RWPE2 (cell line): ENCODE data around the gene DHRS3.
"Not testable (repeated sequence)": the region's sequence is repeated elsewhere in the genome, so short reads cannot be mapped to it uniquely, and the experiment has no call there.

ENCODE experiments used
- ATAC-seq: fragments of 200-7000 bp; cut with Tn5 transposase; 3 replicates; pipeline ENCODE4 v1.9.1; 2021; ENCODE audit warnings: low read depth
- DNase-seq: peaks from one replicate; pipeline ENCODE4 v3.0.0-alpha.2; 2020; ENCODE audit warnings: low spot score
- H3K27ac ChIP-seq: fragments of 450-650 bp; 2 replicates; pipeline ENCODE4 v1.5.1; 2017; ENCODE audit warnings: mild to moderate bottlenecking; ENCODE audit not compliant: poor library complexity, severe bottlenecking
- H3K27me3 ChIP-seq: fragments of 250-450 bp; sonication (Bioruptor Pico); 2 replicates; pipeline ENCODE4 v1.5.1; 2021; ENCODE audit warnings: mild to moderate bottlenecking, moderate library complexity; ENCODE audit not compliant: insufficient read depth, poor library complexity, severe bottlenecking
- H3K36me3 ChIP-seq: fragments of 250-450 bp; sonication (Bioruptor Pico); 2 replicates; pipeline ENCODE4 v1.5.1; 2020; ENCODE audit warnings: low read depth, mild to moderate bottlenecking, moderate library complexity
- H3K4me1 ChIP-seq: fragments of 250-450 bp; sonication (Bioruptor Pico); 2 replicates; pipeline ENCODE4 v1.5.1; 2021; ENCODE audit warnings: mild to moderate bottlenecking, moderate library complexity; ENCODE audit not compliant: insufficient read depth, poor library complexity, severe bottlenecking
- H3K4me3 ChIP-seq: fragments of 250-450 bp; sonication (Bioruptor Pico); 2 replicates; pipeline ENCODE4 v1.5.1; 2021; ENCODE audit warnings: mild to moderate bottlenecking, moderate library complexity; ENCODE audit not compliant: severe bottlenecking
- H3K9me3 ChIP-seq: fragments of 250-450 bp; sonication (Bioruptor Pico); 2 replicates; pipeline ENCODE4 v1.5.1; 2021; ENCODE audit warnings: mild to moderate bottlenecking, moderate library complexity; ENCODE audit not compliant: severe bottlenecking
- CTCF ChIP-seq: fragments of 450-650 bp; IDR thresholded peaks from one replicate; pipeline ENCODE4 v1.5.1; 2017; ENCODE audit warnings: mild to moderate bottlenecking, moderate library complexity; ENCODE audit not compliant: poor library complexity, severe bottlenecking

DHRS3 gene

DNA sequence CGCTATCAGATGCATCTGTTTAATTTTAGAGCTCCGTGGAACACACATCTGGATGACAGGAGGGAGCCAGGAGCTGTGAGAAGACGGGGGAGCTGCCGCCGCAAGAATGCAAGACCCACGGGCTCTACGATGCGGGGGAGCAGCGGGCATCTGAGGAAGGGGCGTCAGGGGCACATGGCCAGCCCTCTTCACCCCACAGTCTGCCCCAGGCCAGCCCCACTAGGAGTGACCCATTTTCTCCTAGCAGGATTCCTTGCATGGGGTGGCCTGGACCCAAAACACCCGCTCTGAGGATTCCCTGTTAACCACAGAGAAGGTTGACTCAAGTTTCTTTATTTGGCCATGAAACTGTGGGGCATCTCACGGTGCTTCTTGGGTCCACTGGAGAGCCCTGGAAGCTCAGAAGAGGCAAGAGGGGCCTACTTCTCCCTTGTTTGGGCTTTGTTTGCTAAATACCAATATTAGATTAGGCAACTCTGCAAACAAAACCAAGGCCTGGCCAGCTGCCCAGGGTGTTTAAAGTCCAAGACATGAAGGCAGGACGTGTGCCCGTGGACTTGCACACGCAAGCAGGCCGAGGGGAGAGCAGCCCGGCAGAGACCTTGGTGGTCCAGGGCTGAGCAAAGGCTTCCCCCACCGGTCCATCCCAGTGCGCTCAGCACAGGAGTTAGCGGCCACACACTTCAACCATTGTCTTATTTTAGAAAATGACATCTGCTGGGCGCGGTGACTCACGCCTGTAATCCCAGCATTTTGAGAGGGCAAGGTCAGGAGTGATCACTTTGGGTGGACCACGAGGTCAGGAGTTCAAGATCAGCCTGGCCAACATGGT is 89.8 kb downstream of the DHRS3 start:
- H3K27ac ChIP-seq: no peak overlapping the region
- DNase-seq (no peak), ATAC-seq (peak; percentile 61)
- peaks cover 3% of the 10 kb centered on the region for H3K4me1 ChIP-seq
- H3K36me3 ChIP-seq: no peaks in the 10 kb centered on the region
- no peak overlapping the region for H3K4me3 ChIP-seq
- no peaks in the 10 kb centered on the region for H3K27me3 ChIP-seq
- no peak for TF ChIP-seq CTCF
- no peaks in the 10 kb centered on the region for H3K9me3 ChIP-seq

GRCh38 chr1:12527564-12527963 is 90.4 kb downstream of the DHRS3 start:
- Histone ChIP-seq H3K9me3 (no peaks in the 10 kb centered on the region), H3K4me3 (no peak overlapping the region), H3K27me3 (no peaks in the 10 kb centered on the region), H3K27ac (no peak overlapping the region), H3K4me1 (peaks cover 3% of the 10 kb centered on the region), H3K36me3 (no peaks in the 10 kb centered on the region)
- ATAC-seq (no peak), DNase-seq (no peak)
- no peak for TF ChIP-seq CTCF

- Histone ChIP-seq H3K36me3 (no peaks in the 10 kb centered on the region), H3K4me3 (no peak overlapping the region), H3K27ac (no peak overlapping the region), H3K4me1 (peaks cover 3% of the 10 kb centered on the region), H3K9me3 (no peaks in the 10 kb centered on the region), H3K27me3 (no peaks in the 10 kb centered on the region)
- ATAC-seq (no peak), DNase-seq (no peak)
- no peak for TF ChIP-seq CTCF
Measured at GRCh38 chr1:12525311-12526181, 92.5 kb downstream of the DHRS3 start.

- Histone ChIP-seq H3K4me3 (no peak overlapping the region), H3K36me3 (no peaks in the 10 kb centered on the region), H3K4me1 (peaks cover 3% of the 10 kb centered on the region), H3K9me3 (no peaks in the 10 kb centered on the region), H3K27me3 (no peaks in the 10 kb centered on the region), H3K27ac (no peak overlapping the region)
- TF ChIP-seq CTCF: no peak
- DNase-seq (no peak), ATAC-seq (no peak)
Measured at GRCh38 chr1:12524266-12524665, 93.7 kb downstream of the DHRS3 start.

GRCh38 chr1:12522780-12523179 is 95.2 kb downstream of the DHRS3 start:
- H3K4me3 ChIP-seq, H3K4me1 ChIP-seq, ATAC-seq, H3K27me3 ChIP-seq, H3K9me3 ChIP-seq, DNase-seq, H3K27ac ChIP-seq, H3K36me3 ChIP-seq: not testable (repeated sequence)
